Mammary epithelial cell (primary cell): ENCODE measurements around the gene SKI.

ENCODE experiments used
- CTCF ChIP-seq, 2 donors: IDR thresholded peaks in 1 of 2; conservative IDR thresholded peaks in 1 of 2; 2 replicates each; pipeline ENCODE4 v1.5.1; 2011 to 2012; ENCODE audit warnings: inconsistent platforms in 2 of 2, low read length in 2 of 2, mild to moderate bottlenecking in 2 of 2, control low read depth in 1 of 2, low read depth in 1 of 2; ENCODE audit not compliant: insufficient read depth in 1 of 2; ENCODE audit errors: extremely low read depth in 1 of 2
- EZH2 ChIP-seq: IDR thresholded peaks from 2 replicates; pipeline ENCODE4 v1.6.1; 2012; ENCODE audit warnings: low read length, inconsistent platforms, borderline replicate concordance

GRCh38 chr1:2344744-2345296, 116.7 kb downstream of the SKI start:
- no peak for TF ChIP-seq CTCF (conservative IDR thresholded peaks at IDR 0.05 in 1 of 2, IDR thresholded peaks at IDR 0.05 in 1 of 2; ENCODE audit: extremely low read depth in 1 of 2, insufficient read depth in 1 of 2, low read depth in 1 of 2, low read length in 2 of 2)
- no peak for TF ChIP-seq EZH2
